ENCODE results near the gene HTR3D. TPM values are rescaled to one million over a fixed set of nuclear protein-coding genes. Genes with fewer than 3 reads are reported as not detected.
"Not testable (repeated sequence)": the region's sequence is repeated elsewhere in the genome, so short reads cannot be mapped to it uniquely, and the experiment has no call there.

Gene HTR3D
- total and polyA plus RNA-seq, 12 donors = not detected

GRCh38 chr3:184068344-184068743, 36.8 kb downstream of the HTR3D start:
- 95 to 97% methylated on average over 5 of the region's 5 CpGs for WGBS, 2 donors
- no peak for DNase-seq
- ATAC-seq = no peak
- peaks cover 0 to 4% (median 0%) of the 10 kb centered on the region in 7 donors for H3K27me3 ChIP-seq
- H3K4me3 ChIP-seq = no peak overlapping the region
- intact Hi-C loops (cut with DNase I) = no loop called here
- no peaks in the 10 kb centered on the region for H3K4me1 ChIP-seq
- TF ChIP-seq, protein P1, sequence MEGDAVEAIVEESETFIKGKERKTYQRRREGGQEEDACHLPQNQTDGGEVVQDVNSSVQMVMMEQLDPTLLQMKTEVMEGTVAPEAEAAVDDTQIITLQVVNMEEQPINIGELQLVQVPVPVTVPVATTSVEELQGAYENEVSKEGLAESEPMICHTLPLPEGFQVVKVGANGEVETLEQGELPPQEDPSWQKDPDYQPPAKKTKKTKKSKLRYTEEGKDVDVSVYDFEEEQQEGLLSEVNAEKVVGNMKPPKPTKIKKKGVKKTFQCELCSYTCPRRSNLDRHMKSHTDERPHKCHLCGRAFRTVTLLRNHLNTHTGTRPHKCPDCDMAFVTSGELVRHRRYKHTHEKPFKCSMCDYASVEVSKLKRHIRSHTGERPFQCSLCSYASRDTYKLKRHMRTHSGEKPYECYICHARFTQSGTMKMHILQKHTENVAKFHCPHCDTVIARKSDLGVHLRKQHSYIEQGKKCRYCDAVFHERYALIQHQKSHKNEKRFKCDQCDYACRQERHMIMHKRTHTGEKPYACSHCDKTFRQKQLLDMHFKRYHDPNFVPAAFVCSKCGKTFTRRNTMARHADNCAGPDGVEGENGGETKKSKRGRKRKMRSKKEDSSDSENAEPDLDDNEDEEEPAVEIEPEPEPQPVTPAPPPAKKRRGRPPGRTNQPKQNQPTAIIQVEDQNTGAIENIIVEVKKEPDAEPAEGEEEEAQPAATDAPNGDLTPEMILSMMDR (IDR thresholded peaks at IDR 0.05) = no peak
- no peak overlapping the region for H3K27ac ChIP-seq
- peaks cover 0 to 9% (median 0%) of the 10 kb centered on the region in 11 donors for H3K9me3 ChIP-seq
- H3K36me3 ChIP-seq = no peaks in the 10 kb centered on the region

GRCh38 chr3:184071142-184071541, 39.6 kb downstream of the HTR3D start:
- ATAC-seq = not testable (repeated sequence)

GRCh38 chr3:184073621-184074020, 42.1 kb downstream of the HTR3D start:
- WGBS, 2 donors = 59 to 76% methylated on average over 4 of the region's 4 CpGs
- ATAC-seq = no peak
- Histone ChIP-seq H3K4me3 (no peak overlapping the region), H3K4me1 (no peaks in the 10 kb centered on the region), H3K36me3 (no peaks in the 10 kb centered on the region), H3K9me3 (peaks cover 0 to 9% (median 0%) of the 10 kb centered on the region in 11 donors), H3K27ac (no peak overlapping the region), H3K27me3 (no peaks in the 10 kb centered on the region)
- intact Hi-C loops (cut with DNase I) = no loop called here
- no peak for DNase-seq
- TF ChIP-seq, protein P1 (IDR thresholded peaks at IDR 0.05) = no peak

More at GRCh38 chr3:184071142-184071541, 39.6 kb downstream of the HTR3D start:
- H3K4me1 ChIP-seq; H3K4me3 ChIP-seq; H3K36me3 ChIP-seq; DNase-seq; H3K27me3 ChIP-seq; H3K27ac ChIP-seq; H3K9me3 ChIP-seq; intact Hi-C loops (cut with DNase I): not testable (repeated sequence)
- WGBS, 2 donors = 87 to 91% methylated on average over 7 of the region's 7 CpGs

DNA sequence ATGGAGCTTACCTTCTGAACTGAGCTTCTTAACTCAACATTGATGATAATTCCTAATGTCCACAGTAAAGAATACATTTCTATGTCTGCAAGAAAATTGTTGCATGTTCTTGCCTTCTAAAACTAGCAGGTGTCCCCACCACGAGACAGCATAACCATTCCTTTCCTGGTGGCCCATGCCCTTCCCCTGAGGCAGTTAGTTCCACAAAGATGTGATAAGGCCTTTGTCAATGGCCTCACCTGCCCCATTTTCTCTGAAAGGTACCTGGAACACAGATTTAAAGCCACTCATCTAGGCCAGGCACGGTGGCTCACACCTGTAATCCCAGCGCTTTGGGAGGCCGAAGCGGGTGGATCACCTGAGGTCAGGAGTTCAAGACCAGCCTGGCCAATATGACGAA, 44.4 kb downstream of the HTR3D start:
- Histone ChIP-seq H3K4me3 (no peak overlapping the region), H3K27me3 (no peaks in the 10 kb centered on the region), H3K4me1 (no peaks in the 10 kb centered on the region), H3K9me3 (peaks cover 0 to 4% (median 0%) of the 10 kb centered on the region in 11 donors), H3K27ac (no peak overlapping the region), H3K36me3 (no peaks in the 10 kb centered on the region)
- intact Hi-C loops (cut with DNase I) = no loop called here
- ATAC-seq = no peak
- 90 to 94% methylated on average over 6 of the region's 6 CpGs for WGBS, 2 donors
- DNase-seq = no peak
- TF ChIP-seq, protein P1 (IDR thresholded peaks at IDR 0.05) = no peak

DNA sequence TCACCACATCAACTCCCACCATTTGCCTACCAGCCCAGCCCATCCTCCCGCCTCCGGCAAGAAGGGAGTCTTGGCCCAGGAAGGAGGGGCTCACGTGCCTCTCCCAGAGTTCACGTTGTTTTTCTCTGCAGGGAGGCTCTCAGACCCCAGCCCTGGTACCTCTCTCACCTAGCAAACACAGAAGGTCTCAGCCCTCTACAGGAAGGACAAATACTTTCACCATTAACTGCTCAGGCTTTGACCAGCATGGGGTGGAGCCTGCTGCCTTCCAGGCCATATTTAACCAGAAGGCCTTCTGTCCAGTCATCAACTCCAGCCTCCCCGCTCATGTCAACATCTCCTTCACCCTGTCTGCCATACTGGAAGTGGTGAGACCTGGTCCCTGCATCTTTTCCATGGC, 46.3 kb downstream of the HTR3D start:
- 66 to 71% methylated on average over 5 of the region's 5 CpGs for WGBS, 2 donors
- DNase-seq = no peak
- Histone ChIP-seq H3K4me1 (no peaks in the 10 kb centered on the region), H3K36me3 (no peaks in the 10 kb centered on the region), H3K4me3 (no peak overlapping the region), H3K27ac (no peak overlapping the region), H3K27me3 (no peaks in the 10 kb centered on the region), H3K9me3 (no peaks in the 10 kb centered on the region)
- intact Hi-C loops (cut with DNase I) = no loop called here
- ATAC-seq = no peak
- TF ChIP-seq, protein P1 (IDR thresholded peaks at IDR 0.05) = no peak

Measured in heart right ventricle (tissue), 16 donors.